Endothelial cell of umbilical vein (primary cell): ENCODE results near the gene PHOX2A. TPM values are rescaled to one million over a fixed set of nuclear protein-coding genes. Genes with fewer than 3 reads are reported as not detected.

Source experiments
- BruUV-seq: library from RNA; stranded (reverse); fragments of 400-500 nt; replicated peaks from 2 replicates; lab custom pipeline; 2021; lab: Mats Ljungman, UMichigan
- CTCF ChIA-PET: fragments of 300-600, 350-600 bp; sonication (Branson Sonifier 250); formaldehyde crosslinking; loops from one replicate; lab custom pipeline; 2021; ENCODE audit warnings: antibody characterized with exemption, inconsistent platforms; lab: Charles Lee
- POLR2A ChIA-PET: fragments of 300-600, 350-600 bp; sonication (Branson Sonifier 250); formaldehyde crosslinking; loops from one replicate; lab custom pipeline; 2021; ENCODE audit warnings: antibody characterized with exemption, inconsistent platforms; lab: Charles Lee
- DNase-seq: peaks from one replicate; pipeline ENCODE4 v3.0.0-alpha.2; 2011; ENCODE audit warnings: low read depth, low spot score
- FAIRE-seq: peaks from 2 replicates; lab custom pipeline; 2011; peaks lifted over from hg19 to GRCh38; lab: Jason Lieb, UNC
- H2AFZ ChIP-seq: 2 replicates; pipeline ENCODE4 v1.6.0; 2012; ENCODE audit warnings: low read depth, low read length, control low read depth, inconsistent platforms
- H3K27ac ChIP-seq: 2 replicates; pipeline ENCODE4 v1.5.1; 2011; ENCODE audit warnings: low read depth, mild to moderate bottlenecking, control low read depth, low read length, moderate library complexity; ENCODE audit not compliant: insufficient read depth
- H3K27me3 ChIP-seq, 2 experiments: 2 replicates each; pipeline versions ENCODE4 v1.6.0 to v1.6.1; 2011; ENCODE audit warnings: low read length in 2 of 2, mixed read lengths in 1 of 2; ENCODE audit not compliant: control insufficient read depth in 2 of 2, insufficient read depth in 2 of 2
- H3K36me3 ChIP-seq, 2 experiments: 2 replicates in 1 of 2; 3 replicates in 1 of 2; pipeline ENCODE4 v1.5.1; 2011; ENCODE audit warnings: low read length in 2 of 2, mild to moderate bottlenecking in 1 of 2, moderate library complexity in 1 of 2; ENCODE audit not compliant: control insufficient read depth in 2 of 2, insufficient read depth in 2 of 2; ENCODE audit errors: extremely low read depth in 1 of 2
- H3K4me1 ChIP-seq: 3 replicates; pipeline ENCODE4 v1.5.1; 2011; ENCODE audit warnings: mild to moderate bottlenecking, low read length; ENCODE audit not compliant: control insufficient read depth, insufficient read depth; ENCODE audit errors: extremely low read depth
- H3K4me2 ChIP-seq: 2 replicates; pipeline ENCODE4 v1.6.1; 2011; ENCODE audit warnings: low read length, control low read depth, mixed read lengths; ENCODE audit not compliant: insufficient read depth
- H3K4me3 ChIP-seq, 3 experiments: fragments of 200-600 bp in 1 of 3; sonication (generic), shearing (Covaris generic) in 1 of 3; replicated peaks in 1 of 3; 2 replicates each; pipeline ENCODE4 v1.5.1; 2011 to 2016; ENCODE audit warnings: control low read depth in 3 of 3, low read length in 3 of 3, mild to moderate bottlenecking in 2 of 3, inconsistent platforms in 1 of 3, low read depth in 1 of 3, moderate library complexity in 1 of 3; ENCODE audit not compliant: insufficient read depth in 1 of 3
- H3K79me2 ChIP-seq: 2 replicates; pipeline ENCODE4 v1.6.0; 2012; ENCODE audit warnings: low read length, inconsistent platforms; ENCODE audit not compliant: control insufficient read depth, insufficient read depth
- H3K9ac ChIP-seq: replicated peaks from 2 replicates; pipeline ENCODE3; 2011; ENCODE audit warnings: low read length, control low read depth; ENCODE audit not compliant: insufficient read depth; ENCODE audit errors: extremely low read depth
- H3K9me1 ChIP-seq: replicated peaks from 3 replicates; pipeline ENCODE4 v1.6.0; 2011; ENCODE audit warnings: mild to moderate bottlenecking, low read length; ENCODE audit not compliant: control insufficient read depth, insufficient read depth; ENCODE audit errors: extremely low read depth
- H3K9me3 ChIP-seq: replicated peaks from 2 replicates; pipeline ENCODE4 v1.5.1; 2012; ENCODE audit warnings: low read length, inconsistent platforms; ENCODE audit not compliant: control insufficient read depth, insufficient read depth
- H4K20me1 ChIP-seq: replicated peaks from 2 replicates; pipeline ENCODE3; 2011; ENCODE audit warnings: mild to moderate bottlenecking, low read length; ENCODE audit not compliant: control insufficient read depth, insufficient read depth; ENCODE audit errors: extremely low read depth
- CTCF ChIP-seq, 2 donors: IDR thresholded peaks; 1 replicate in 1 of 2; 2 replicates in 1 of 2; pipeline ENCODE4 v1.5.1; 2011; ENCODE audit warnings: low read length in 2 of 2, mild to moderate bottlenecking in 2 of 2, moderate library complexity in 2 of 2, control low read depth in 1 of 2, inconsistent platforms in 1 of 2, low read depth in 1 of 2; ENCODE audit not compliant: insufficient read depth in 1 of 2; ENCODE audit errors: extremely low read depth in 1 of 2
- EZH2 ChIP-seq: IDR thresholded peaks from 2 replicates; pipeline ENCODE4 v1.6.1; 2012; ENCODE audit warnings: borderline replicate concordance, low read depth, mild to moderate bottlenecking, moderate library complexity, low read length, inconsistent platforms; ENCODE audit not compliant: severe bottlenecking
- FOS ChIP-seq: IDR thresholded peaks from 2 replicates; pipeline ENCODE4 v1.6.1; 2011; ENCODE audit warnings: mild to moderate bottlenecking, low read length, moderate library complexity, borderline replicate concordance; ENCODE audit not compliant: insufficient read depth
- GATA2 ChIP-seq: IDR thresholded peaks from 2 replicates; pipeline ENCODE4 v1.7.0; 2011; ENCODE audit warnings: low read depth, mild to moderate bottlenecking, moderate library complexity, mixed read lengths, low read length; ENCODE audit not compliant: insufficient read length, insufficient read depth
- JUN ChIP-seq: IDR thresholded peaks from 2 replicates; pipeline ENCODE4 v1.6.1; 2011; ENCODE audit warnings: borderline replicate concordance, low read depth; ENCODE audit not compliant: insufficient read length, insufficient read depth
- MYC ChIP-seq: IDR thresholded peaks from one replicate; pipeline ENCODE4 v1.6.1; 2011; ENCODE audit warnings: mild to moderate bottlenecking, low read depth, low read length
- POLR2A ChIP-seq: IDR thresholded peaks from 2 replicates; pipeline ENCODE4 v1.6.1; 2012; ENCODE audit warnings: low read depth, mild to moderate bottlenecking, control low read depth, low read length
- POLR2AphosphoS5 ChIP-seq: IDR thresholded peaks from 2 replicates; pipeline ENCODE4 v1.6.1; 2012; ENCODE audit warnings: low read depth, mild to moderate bottlenecking, control low read depth, low read length, moderate library complexity; ENCODE audit not compliant: insufficient read depth
- dilution Hi-C: fragments of 300-500 bp; cut with MboI; formaldehyde crosslinking; loops from one replicate; pipeline ENCODE4 v1.15.0; 2019; ENCODE audit warnings: low sequenced_read_pairs; ENCODE audit not compliant: extremely low pct_ligation_motif_present
- intact Hi-C: fragments of 100-400 bp; cut with micrococcal nuclease; formaldehyde crosslinking; loops from one replicate; pipeline ENCODE4 v1.10.0; 2022
- polyA plus RNA-seq, 4 experiments: library from polyadenylated mRNA; depleted of rRNA in 3 of 4; stranded (reverse) in 3 of 4; unstranded in 1 of 4; fragments of >200 nt; gene quantifications; 2 replicates each; pipeline versions ENCODE4 v1.2.1 to v1.2.3, GENCODE V29; 2011 to 2012; ENCODE audit warnings: missing spikeins in 1 of 4
- total RNA-seq: library from RNA; stranded (reverse); gene quantifications from 2 replicates; pipeline ENCODE4 v1.2.3, GENCODE V29; 2021
- TF ChIP-seq, protein P1 (sequence below): IDR thresholded peaks from 2 replicates; pipeline ENCODE4 v1.6.1; 2011; ENCODE audit not compliant: insufficient read depth, insufficient read length

The PHOX2A gene
- total and polyA plus RNA-seq, 2 donors (not counting 3 experiments of a cell fraction or from before 2014, with no cell fraction given) = not detected

DNA sequence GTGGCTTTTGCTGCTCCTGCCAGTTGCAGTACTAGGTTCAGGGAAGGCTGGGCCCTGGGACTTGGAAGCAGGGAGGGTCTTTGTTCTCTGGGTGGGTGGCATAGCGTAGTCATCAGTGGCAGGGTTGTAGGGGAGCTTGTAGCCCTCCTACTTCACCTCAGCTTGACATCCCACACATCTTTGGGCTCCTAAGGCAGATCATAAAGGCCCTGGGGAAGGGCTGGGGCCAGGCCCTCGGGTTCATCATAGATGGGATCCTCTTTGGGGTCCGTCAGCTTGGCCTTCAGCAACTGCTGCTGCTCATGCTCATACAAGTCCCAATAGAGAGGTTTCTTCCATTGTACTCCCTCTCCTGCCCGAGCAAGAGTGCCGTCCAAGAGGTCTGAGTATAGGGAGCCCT, 6.0 kb upstream of the PHOX2A start:
- dilution Hi-C loops (no loop called here), intact Hi-C loops (no loop called here)
- DNase-seq (no peak), FAIRE-seq (no peak)
- Histone ChIP-seq H3K9me1 (no peaks in the 10 kb centered on the region), H3K79me2 (no peaks in the 10 kb centered on the region), H2AFZ (no peak overlapping the region), H3K9me3 (no peaks in the 10 kb centered on the region), H4K20me1 (no peaks in the 10 kb centered on the region), H3K4me2 (no peak overlapping the region), H3K36me3 (no peaks in the 10 kb centered on the region), H3K4me1 (no peaks in the 10 kb centered on the region), H3K4me3 (no peak overlapping the region), H3K27ac (no peak overlapping the region), H3K27me3 (peaks cover 36 to 51% of the 10 kb centered on the region in 2 experiments), H3K9ac (no peak overlapping the region)
- TF ChIP-seq CTCF (IDR thresholded peaks at IDR 0.05; ENCODE audit: extremely low read depth in 1 of 2, insufficient read depth in 1 of 2, low read depth in 1 of 2, low read length in 2 of 2) = no peak
- TF ChIP-seq, protein P1, sequence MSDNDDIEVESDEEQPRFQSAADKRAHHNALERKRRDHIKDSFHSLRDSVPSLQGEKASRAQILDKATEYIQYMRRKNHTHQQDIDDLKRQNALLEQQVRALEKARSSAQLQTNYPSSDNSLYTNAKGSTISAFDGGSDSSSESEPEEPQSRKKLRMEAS = no peak
- TF ChIP-seq GATA2 = no peak
- TF ChIP-seq MYC = no peak
- TF ChIP-seq POLR2A = no peak
- no peak for TF ChIP-seq EZH2
- TF ChIP-seq POLR2AphosphoS5 = no peak
- no peak for TF ChIP-seq FOS
- no peak for TF ChIP-seq JUN
- ChIA-PET CTCF (no interaction called here), POLR2A (no interaction called here)
- BruUV-seq = no TSS peak
